Stimulated activated CD8-positive, alpha-beta memory T cell treated with anti-CD3 and anti-CD28 coated beads, Interleukin-15, amount 100 ng/mL, for 4 hours (primary cell): Measurements from ENCODE around the gene FFAR1.
"Not testable (repeated sequence)": the region's sequence is repeated elsewhere in the genome, so short reads cannot be mapped to it uniquely, and the experiment has no call there.

Experiments used
- DNase-seq, 2 donors: peaks; one replicate each; pipeline ENCODE4 v3.0.0-alpha.2; 2020; ENCODE audit warnings: low read depth in 2 of 2

Gene FFAR1

DNA sequence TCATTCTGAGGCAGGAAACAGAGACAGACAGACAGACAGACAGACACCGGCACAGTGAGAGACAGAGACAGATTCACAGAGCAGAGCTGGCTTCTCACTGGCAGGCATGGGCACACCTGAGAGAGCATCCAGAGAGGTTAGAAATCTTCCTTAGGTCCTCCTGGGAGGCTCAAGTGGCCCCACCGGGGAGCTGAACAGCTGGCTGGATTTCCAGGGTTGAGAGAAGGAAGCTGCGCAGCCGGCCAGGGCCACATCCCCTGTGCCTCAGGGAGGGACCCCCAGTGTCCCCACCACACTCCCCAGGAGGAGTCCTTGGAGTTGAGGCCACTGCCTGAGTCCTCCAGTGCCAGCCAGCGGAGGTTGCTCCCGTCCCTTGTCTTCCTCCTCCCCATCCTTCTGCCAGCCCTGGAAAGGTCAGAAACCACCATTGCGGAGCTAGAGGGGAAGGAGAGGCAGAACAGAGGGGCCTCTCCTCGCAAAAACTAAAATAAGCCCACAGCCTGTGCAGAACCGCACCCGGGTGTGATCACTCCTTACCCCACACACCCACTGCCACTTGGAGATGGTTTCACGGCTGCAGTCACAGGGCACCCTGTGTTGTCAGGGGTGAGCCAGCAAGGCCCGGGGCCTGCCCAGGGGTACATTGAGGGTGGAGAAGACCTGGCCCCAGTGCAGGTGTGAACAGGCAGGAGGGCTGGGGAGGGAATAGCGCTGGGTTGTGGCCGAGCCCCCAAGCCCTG is 14.7 kb downstream of the FFAR1 start:
- DNase-seq: no peak

DNA sequence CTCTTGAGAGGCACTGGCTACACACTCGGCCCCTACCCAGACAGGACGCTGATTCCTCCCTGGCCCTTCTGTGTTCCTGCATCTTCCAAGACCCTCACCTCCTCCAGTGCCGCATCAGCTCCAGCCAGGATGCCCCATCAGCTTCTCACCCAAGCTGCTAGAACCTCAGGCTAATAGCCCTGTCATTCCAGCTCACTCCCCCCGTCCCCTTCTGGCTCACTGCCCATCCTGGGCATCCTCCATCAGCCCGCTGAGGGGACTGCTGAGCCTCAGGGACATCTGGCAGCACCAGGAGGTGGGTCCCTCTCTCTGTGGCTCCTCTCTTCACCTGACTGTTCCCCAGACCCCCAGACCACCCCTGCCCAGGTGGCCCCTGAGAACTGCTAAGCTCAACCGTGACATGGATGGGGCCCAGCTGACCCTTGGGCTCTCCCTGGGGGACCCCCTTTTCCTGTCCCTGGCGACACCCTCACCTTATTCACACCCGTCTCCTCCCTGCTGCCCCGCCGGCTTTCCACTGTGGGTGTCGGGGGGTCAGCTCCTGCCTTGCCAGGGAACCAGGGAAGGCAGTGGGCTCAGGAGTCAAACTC is 15.4 kb downstream of the FFAR1 start:
- DNase-seq: no peak

DNA sequence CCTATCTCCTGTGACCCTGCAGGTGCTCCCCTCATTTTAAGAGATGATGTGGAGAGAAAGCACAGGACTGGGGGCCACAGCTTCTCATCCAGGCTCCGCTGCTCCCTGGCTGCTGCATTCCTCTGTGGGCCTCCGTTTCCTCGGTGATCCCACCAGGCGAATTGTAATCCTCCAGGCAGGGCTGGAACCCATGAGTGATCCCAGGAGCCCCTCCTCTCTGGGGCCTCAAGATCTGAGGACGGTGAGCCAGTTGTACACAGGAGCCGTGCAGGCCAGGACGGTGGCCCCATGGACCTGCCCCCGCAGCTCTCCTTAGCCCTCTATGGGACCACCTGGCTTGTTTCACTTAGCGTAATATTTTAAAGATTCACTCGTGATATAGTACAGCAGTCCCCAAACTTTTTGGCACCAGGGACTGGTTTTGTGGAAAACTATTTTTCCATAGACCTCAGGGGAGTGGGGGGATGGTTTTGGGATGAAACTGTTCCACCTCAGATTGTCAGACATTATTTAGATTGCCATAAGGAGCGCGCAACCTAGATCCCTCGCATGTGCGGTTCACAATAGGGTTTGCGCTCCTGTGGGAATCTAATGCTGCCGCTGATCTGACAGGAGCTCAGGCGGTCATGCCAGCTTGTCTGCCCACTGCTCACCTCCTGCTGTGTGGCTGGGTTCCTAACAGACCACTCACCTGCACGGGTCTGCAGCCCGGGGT is 16.2 kb downstream of the FFAR1 start:
- no peak for DNase-seq

DNA sequence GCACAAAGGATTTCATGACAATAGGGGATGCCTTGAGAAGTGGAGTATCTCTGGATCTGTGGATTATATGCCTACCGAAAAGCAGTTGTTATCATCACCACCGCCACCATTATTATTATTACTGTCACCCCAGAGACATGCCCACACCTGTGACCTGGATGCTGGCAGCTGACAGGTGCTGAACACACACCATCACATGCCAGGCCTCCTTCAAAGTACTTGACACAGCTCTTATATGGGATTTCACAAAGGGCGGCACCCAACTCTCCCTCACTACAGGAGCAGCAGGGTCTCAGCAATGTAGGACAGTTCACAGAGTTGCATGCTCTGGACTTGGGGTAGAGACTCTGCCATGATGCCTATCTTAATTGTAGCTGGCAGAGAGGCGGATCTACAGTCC is 17.6 kb downstream of the FFAR1 start:
- DNase-seq: no peak

DNA sequence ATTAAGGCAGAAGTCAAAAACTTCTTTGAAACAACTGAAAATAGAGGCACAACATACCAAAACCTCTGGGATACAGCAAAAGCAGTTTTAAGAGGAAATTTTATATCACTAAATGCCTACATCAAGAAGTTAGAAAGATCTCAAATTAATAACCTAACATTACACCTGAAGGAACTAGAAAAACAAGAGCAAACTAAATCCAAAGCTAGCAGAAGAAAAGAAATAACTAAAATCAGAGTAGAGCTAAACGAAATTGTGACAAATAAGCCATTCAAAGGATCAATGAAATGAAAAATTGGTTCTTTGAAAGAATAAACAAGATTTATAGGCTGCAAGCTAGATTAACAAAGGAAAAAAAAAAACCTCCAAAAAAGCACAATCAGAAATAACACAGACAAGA is 20.7 kb downstream of the FFAR1 start:
- no peak for DNase-seq

DNA sequence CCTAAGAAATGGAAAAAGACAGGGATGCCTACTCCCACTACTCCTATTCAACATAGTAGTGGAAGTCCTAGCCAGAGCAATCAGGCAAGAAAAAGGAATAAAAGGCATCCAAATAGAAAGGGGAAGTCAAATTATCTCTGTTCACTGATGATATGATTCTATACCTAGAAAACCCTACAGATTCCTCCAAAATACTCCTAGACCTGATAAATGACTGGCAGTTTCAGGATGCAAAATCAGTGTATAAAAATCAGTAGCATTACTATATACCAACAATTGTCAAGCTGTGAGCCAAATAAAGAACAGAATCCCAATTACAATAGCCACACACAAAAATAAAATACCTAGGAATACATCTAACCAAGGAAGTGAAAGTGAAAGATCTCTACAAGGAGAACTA is 21.8 kb downstream of the FFAR1 start:
- no peak for DNase-seq

DNA sequence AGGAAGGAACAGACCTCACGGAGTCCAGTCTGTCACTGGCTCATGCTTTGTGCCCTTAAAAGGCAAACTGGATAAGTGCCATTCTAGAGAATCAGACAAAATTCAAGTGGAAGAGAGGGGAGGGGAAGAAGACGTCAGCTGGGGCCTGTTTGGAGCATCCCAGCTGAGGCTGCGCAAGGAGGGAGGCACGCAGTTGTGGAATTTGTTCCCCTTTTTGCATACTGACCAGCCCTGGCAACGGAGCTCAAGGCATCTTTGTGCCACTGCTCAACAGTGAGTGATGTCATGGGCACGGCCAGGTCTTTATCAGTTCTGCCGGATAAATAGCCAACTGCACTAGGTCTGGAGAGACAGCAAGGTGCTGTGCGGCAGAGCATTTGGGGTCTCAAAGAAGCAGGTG is 23.0 kb downstream of the FFAR1 start, which contains the start of gene GPR42:
GPR42 (plus strand) TSS at position 347 of the 400 bp plus-strand sequence. CDS start 292 bp downstream, outside the sequence.
- no peak for DNase-seq

DNA sequence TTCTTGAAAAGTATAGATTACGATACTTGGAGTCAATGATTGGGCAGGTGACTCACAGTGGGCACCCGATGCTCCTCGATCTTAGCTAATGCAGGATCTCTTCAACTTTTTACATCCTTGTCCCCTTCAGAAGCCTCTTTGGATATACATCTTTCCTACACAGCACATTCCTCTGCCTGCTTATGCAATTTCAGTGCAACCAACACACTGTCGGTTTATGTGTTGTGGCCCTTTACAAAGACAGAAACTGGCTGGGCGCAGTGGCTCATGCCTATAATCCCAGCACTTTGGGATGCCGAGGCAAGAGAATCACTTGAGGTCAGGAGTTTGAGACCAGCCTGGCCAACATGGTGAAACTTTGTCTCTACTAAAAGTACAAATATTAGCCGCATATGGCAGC is 25.8 kb downstream of the FFAR1 start:
- DNase-seq: no peak

DNA sequence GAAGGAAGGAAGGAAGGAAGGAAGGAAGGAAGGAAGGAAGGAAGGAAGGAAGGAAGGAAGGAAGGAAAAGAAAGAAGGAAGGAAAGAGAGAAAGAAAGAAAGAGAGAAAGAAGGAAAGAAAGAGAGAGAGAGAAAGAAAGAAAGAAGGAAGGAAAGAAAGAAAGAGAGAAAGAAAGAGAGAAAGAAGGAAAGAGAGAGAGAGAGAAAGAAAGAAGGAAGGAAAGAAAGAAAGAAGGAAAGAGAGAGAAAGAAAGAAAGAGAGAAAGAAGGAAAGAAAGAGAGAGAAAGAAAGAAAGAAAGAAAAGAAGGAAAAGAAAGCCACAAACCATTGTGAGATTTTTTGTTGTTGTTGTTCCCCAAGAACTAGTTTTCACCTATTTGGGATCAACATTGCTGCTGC is 26.3 kb downstream of the FFAR1 start:
- DNase-seq: not testable (repeated sequence)

DNA sequence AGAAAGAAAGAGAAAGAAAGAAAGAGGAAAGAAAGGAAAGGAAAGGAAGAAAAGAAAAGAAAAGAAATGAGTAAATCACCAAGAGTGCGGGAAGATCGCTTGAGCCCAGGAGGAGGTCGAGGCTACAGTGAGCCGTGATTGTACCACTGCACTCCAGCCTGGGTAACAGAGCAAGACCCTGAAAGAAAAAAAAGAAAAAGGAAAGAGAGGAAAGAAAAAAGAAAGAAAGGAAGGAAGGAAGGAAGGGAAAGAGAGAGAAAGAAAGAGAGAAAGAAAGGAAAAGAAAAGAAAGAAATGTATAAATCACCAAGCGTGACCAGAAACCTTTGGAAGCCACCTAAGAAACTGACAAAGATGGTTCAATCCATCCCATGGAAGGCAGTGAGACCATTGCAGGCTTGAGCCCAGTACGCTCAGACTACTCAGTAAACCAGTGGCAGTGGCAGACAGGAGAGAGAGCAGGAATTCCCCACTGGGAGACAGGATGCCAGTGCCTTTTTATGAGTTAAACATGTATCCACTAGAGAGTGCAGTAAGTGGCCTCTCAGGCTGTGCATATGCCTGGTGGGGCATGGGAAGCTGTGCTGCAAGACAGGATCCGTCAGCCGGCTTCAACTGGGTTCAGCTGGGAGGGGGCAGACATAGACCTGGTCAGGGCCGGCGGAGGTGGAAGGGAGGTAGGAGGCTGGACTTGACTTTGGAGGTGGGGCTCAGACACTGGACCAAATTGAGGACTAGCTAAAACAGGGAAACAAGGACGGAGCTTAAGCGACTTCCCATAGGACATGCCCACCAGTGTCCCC is 28.0 kb downstream of the FFAR1 start:
- no peak for DNase-seq

DNA sequence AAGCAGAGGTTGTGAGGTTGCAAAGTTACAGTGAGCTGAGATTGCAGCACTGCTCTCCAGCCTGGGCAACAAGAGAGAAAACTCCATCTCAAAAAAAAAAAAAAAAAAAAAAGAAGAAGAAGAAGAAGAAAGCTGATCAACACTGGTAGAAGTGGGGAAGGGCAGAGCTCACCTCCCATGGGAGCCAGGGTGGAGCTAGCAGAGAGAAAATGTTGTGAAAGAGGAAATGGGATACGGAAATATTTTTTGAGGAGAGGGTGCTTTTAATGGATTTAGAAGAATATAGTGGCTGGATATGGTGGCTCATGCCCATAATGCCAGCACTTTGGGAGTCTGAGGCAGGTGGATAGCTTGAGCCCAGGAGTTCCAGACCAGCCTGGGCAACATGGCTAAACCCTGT is 30.0 kb downstream of the FFAR1 start:
- DNase-seq: no peak

DNA sequence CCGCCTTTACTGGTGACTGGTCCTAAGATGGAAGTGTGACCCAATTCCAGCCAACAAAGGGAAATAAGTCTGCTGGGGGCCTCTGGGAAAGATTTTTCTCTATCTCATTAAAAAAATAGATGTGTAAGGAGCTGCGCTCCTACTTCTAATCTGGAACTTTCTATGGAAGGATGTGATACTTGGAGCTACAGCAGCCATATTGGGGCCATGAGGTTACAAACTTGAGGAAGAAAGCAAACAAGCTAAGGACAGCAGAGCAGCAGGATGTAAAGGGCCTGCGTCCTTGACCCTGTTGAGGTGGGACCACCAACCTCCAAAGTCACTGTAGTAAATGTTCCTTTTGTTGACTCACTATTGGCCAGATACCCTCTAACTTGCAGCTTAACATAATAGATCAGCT is 30.7 kb downstream of the FFAR1 start:
- DNase-seq: no peak

DNA sequence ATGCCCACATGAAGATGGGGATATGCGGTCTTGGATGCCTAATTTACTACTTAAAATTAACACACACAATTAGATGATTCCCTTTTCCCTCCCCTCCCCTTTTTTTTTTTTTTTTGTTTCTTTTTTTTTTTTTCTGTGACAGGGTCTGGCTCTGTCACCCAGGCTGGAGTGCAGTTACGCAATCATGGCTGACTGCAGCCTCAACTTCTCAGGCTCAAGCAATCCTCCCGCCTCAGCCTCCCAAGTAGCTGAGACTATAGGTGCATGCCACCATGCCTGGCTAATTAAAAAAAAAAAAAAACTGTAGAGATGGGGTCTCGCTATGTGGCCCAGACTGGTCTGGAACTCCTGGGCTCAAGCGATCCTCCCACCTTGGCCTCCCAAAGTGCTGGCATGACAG is 31.8 kb downstream of the FFAR1 start:
- DNase-seq: not testable (repeated sequence)

DNA sequence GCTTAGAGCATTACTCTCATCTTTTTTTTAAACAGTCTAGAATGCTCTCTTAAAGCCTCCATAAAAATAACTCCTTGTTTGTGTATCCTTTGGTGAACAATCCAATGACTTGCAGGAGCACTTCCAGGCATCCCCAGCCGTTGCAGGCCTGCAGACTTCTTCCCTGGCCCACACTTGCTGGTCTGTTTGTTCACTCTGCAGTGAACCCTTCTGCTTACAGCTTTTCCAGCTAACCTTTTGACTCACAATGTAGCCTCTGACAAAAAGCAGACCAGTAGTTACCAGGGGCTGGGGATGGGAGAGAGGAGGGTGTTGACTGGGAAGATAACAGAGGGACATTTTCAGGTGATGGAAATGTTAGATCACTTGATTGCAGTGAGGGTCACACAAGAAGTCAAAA is 32.3 kb downstream of the FFAR1 start:
- no peak for DNase-seq

DNA sequence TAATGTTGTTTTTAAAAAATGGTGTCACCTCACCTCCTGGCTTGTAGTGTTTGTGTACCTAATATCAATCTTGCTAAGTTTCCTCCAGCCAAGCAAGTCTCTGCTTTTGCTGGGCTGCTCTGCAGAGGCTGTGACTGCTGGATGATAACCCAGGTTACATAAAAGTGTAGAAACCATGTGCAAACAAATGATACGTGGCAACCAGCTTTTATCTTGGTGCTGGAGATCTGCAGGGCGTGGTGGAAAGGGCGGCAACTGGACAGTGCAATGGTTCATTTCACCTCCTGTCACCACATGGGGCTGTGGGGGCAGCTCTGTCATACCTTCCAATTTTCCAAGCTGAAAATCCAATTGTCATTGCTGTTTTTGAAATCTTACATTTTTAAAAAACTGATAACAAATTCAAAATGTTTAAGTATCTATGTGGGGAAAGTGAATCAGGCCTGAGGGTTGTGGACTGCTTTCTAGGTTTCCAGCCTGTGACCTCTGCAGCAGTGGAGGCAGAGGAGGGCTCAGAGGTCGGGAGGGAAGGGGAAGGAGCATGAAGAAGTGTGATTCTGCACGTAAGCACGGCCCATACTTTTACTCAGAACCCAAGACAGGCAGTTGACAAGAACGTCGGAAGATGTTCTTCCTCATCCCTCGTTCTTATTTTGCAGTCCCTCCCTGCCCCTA is 32.9 kb downstream of the FFAR1 start:
- no peak for DNase-seq

DNA sequence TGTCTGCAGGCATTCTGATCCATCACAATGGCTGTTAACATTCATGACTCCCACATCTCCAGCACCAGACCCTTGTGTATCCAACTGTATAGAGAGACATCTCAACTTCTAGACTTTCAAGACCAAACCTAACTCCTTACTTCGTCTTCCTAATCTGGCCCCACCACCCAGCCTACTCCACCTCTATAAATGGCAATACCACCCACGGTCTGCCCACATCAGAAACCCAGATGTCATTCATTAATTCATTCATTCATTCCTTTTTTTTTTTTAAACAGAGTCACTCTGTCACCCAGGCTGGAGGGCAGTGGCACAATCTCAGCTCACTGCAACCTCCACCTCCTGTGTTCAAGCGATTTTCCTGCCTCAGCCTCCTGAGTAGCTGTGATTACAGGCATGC is 33.6 kb downstream of the FFAR1 start:
- DNase-seq: no peak

DNA sequence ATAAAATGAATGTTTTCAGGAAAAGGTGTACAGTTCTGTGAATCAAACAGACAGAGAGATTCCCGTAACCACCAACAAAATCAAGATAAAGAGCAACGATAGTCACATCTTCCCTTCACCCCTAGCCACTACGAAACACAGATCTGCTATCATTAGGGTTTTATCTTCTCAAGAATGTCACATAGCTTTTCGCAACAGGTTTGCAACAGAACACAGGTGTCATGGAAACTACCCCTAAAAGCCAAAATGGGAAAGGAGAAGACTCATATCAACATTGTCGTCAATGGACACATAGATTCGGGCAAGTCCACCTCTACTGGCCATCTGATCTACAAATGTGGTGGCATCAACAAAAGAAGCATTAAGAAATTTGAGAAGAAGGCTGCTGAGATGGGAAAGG is 34.2 kb downstream of the FFAR1 start:
- no peak for DNase-seq

DNA sequence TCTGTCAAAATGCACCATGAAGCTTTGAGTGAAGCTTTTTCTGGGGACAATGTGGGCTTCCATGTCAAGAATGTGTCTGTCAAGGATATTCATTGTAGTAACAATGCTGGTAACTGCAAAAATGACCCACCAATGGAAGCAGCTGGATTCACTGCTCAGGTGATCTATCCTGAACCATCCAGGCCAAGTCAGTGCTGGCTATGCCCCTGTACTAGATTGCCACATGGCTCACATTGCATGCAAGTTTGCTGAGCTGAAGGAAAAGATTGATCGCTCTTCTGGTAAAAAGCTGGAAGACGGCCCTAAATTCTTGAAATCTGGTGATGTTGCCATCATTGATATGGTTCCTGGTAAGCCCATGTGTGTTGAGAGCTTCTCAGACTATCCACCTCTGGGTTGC is 35.8 kb downstream of the FFAR1 start:
- no peak for DNase-seq

DNA sequence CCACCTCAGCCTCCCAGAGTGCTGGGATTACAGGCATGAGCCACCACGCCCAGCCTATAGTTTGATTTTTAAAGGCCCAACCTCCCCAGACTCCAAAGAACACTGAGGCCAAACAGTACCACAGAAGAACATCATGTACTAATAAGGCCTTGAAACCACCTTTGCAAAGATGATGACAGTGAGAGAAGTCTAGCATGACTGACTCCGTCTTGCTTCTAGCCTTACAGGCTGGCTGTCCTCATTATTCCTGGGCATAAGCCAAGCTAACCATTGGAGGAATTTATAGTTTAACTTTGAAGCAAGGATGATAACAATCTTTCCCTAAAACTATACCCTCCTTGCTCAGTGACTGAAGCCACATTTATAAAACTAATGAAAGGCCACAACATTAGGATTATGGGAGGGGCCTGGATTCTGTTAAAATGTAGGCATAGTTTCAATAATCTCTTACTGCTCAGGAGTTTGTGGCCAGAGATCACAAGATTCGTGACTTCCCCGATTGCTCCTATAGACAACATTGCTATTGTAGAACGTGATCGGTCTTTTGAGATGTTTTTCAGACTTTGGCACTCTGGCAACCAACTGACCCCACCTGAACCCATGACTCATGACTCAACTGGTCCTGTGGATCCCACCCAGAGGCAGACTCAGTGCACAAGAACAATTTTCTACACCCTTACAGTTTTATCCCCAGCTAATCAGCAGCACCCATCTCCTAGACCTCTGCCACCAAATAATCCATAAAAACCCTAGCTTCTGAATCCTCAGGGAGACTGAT is 40.8 kb downstream of the FFAR1 start:
- no peak for DNase-seq

DNA sequence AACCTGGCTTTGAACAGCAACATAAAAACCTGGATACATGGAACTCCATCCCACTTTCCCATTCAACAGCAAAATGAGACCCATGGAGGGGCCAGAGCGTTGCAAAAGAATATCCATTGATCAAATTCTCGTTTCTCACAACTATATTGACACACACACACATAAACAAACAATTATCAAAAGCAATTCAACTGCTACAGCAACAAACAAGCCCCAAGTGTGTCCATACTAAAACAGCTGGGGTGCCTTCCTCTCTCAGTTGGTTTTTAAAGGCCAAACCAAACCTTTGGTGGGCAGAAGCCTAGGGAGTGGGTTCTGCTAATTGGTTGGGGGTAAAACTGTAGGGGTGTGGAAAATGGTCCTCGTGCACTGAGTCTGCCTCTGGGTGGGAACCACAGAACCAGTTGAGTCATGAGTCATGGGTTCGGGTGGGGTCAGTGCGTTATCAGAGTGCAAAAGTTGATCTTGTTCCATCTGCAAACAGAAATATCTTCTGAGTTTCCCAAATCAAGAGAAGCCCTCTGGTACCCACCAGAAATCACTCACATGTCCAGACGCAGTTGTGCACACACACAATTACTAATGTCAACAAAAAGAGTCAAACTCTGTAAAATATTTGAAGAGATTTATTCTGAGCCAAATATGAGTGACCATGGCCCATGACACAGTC is 41.6 kb downstream of the FFAR1 start:
- DNase-seq: no peak
